Cerebellar cortex (tissue), 1 donor: ENCODE data around the gene MTHFD2.
A peak's percentile ranks its signal among the peaks of the same experiment; 100 is the strongest.
"Not testable (repeated sequence)": the region's sequence is repeated elsewhere in the genome, so short reads cannot be mapped to it uniquely, and the experiment has no call there.

Experiments
- DNase-seq: peaks from one replicate; pipeline ENCODE4 v3.0.0-alpha.2; 2015; ENCODE audit warnings: low spot score

MTHFD2 gene

GRCh38 chr2:74198461-74199274, at the start of gene MTHFD2:
MTHFD2 (plus strand) TSS chr2:74198615; CDS start chr2:74198642, 27 bp downstream.
- DNase-seq: peak; percentile 96

DNA sequence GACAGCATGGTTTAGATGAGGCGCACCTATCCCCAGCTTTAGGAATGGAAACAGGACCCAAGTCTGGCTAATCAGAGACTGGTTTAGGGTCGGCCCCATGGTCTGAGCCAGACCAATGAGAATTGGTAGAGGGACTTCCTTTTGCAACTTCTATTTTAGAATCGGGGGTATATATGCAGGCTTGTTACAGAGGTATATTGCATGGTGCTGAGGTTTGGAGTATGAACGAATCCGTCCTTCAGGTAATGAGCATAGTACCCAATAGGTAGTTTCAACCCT, 49.2 kb upstream of the MTHFD2 start:
- peak; percentile 32 for DNase-seq

DNA sequence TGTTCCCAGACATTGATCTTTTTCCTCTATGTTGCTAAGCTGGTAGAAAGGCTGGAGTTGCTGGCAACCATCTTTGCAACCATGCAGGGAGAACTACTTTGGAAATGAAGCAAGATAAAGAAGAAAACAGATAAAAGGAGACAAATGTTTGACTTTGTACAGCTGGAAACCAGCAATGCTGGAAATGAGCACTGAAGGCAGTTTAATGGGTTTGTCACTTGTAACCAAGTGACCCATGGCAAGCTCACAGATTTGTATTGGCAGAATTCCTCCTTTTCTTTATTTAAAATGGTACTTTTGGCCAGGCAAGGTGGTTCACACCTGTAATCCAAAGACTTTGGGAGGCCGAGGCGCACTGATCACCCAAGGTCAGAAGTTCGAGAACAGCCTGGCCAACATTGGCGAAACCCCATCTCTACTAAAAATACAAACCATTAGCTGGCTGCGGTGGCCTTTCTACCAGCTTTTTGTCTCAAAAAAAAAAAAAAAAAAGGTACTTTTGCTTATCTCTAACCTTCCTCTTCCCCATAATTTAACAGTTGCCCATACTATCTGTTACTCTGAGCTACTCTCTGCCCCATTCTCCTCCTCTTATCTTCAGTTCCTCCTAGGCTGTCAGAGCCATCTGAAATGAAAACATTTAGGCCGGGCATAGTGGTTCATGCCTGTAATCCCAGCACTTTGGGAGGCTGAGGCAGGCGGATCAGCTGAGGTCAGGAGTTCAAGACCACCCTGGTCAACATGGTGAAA, 48.7 kb upstream of the MTHFD2 start:
- DNase-seq: peak; percentile 14

DNA sequence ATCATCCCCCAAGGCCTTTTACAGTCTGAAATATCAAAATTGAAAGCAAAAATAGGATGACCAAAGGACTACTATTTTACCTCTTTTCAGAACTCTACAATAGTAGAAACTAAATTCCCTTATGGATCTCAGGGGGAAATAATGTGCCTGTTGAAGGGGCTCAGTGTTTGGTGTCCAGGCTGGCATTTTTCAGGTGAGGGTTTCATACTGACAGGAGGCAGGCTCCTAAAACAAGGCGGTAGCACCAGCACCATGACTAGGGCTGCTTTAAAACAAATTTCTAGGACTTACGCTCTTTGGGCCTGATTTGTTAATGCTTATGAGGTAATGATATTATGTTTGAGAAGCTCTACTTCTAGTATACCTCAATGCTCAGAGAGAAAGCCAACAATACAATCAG, 45.5 kb upstream of the MTHFD2 start:
- DNase-seq: no peak

DNA sequence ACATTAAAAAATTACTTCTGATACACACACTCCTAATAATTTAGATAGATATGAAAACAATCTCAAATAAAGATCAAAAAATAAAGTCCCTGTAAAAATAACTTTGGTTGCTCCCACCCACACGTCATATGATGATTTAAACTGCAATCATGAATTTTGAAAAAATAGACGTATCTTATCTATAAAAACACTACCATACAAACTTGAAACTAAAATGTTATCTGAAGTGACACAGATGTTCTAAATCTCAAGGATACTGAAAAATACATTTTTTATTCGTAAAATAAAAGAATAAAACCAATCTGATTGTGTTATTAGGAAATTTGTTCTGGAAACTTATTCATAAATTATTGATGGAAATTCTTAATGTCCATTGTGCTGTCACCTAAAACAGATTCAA, 42.6 kb upstream of the MTHFD2 start:
- no peak for DNase-seq

DNA sequence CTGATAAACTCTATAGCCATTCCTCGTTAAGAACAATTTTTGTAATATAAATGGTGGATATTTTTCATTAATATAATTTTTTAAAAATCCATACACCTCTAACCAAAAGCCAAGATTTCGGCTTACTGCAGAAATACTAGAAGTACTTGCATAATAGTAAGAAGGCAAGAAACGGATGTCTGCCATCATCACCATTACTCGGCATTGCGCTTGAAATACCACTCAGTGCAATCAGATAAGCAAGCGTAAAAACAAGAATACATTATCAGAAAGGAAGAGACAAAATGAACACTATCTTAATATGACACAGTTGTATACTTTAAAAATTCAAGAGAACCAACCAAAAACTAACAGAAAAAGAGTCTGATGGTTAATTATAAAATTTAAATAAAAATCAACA, 35.5 kb upstream of the MTHFD2 start:
- no peak for DNase-seq

DNA sequence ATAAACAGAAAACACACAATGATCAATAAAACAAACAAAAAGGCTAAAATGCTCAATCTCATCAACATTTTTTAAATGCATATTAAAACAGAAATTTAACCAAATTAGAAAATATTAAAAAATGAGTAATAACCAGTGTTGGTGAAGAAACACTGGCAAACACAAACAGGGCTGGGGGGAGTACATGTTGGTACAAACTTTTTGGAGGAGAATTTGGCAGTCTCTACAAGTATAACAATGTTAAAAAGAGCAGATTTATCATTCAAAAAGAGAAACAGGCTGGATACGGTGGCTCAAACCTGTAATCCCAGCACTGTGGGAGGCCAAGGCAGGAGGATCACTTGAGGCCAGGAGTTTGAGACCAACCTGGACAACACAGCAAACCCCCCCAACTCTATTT, 33.7 kb upstream of the MTHFD2 start:
- DNase-seq: no peak

GRCh38 chr2:74168739-74169138, 29.7 kb upstream of the MTHFD2 start:
- no peak for DNase-seq

DNA sequence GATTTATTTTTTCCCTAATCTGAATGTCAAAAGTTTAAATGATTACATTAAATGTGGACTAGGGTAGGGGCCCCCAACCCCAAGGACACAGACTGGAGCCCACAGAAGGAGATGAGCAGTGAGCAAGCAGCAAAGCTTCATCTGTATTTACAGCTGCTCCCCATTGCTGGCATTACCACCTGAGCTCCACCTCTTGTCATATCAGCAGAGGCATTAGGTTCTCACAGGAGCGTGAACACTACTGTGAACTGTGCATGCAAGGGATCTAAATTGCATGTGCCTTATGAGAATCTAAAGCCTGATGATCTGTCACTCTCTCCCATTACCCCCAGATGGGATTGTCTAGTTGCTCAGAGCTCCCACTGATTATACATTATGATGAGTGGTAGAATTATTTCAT, 23.5 kb upstream of the MTHFD2 start:
- no peak for DNase-seq

- DNase-seq: no peak
Measured at GRCh38 chr2:74177696-74178095, 20.7 kb upstream of the MTHFD2 start.

DNA sequence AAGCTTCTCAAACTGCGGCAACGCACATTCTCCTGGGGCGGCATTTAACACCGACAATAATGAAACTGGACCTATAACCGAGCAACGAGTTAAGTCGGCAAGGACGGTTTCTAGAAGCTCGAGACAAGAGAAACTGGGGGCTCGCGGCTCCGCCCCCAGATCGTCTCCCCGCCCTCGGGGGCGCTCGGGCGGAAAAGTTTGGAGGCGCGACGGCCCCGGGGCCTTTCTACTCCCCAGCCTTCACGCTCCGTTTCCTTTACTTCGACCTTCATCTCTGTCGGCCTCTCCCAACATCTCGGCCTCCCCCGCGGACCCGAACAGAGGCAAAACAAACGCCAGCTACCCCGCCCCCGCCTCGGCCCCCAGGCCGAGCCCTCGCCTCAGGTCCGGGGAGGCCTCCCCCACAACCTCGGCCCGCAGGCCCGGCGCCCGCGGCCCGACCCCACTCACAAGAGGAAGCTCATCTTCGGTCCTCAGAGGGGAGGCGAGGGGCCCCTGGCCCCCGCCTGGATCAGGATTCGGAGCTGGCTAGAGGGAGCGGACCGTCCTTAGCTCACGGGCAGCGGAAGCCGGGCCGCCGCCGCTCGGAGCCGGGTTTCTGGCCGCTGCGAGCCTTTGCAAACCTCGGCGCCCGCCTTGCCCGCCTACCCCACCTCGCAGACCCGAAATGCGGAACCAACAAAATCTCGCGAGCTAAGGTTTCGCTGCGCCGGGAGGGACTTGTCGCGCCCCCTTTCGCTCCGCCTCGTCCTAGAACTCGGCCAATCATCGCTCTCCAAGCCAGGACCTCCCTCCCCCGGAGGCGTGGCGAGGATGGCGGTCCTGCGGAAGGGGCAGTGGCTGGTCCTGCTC, 20.0 kb upstream of the MTHFD2 start, which contains the start of gene MOB1A:
TSS of gene MOB1A (minus strand) at position 669 of the 852 bp plus-strand sequence. CDS start at position 464, 205 bp downstream.
- peak; percentile 99 for DNase-seq

GRCh38 chr2:74179063-74179865, 19.2 kb upstream of the MTHFD2 start:
- DNase-seq: no peak

DNA sequence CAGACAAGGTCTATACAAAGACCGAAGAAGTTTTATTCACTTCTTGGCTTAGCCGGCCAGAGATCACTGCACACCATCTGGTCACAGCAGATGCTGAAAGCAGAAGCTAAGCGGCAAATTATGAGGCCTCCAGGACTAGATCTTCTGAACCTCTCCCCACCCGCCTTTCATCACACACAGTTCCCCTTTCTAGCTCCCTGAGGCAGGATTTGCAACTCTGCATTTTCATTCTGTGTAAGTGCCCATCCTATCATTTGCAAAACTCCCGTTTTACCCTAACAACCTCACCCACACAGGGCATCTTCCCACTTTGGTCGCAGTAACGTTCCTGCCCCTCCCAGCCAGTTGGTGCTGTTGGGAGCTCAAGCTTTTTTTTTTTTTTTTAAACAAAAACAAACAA, 16.7 kb upstream of the MTHFD2 start:
- peak; percentile 62 for DNase-seq

DNA sequence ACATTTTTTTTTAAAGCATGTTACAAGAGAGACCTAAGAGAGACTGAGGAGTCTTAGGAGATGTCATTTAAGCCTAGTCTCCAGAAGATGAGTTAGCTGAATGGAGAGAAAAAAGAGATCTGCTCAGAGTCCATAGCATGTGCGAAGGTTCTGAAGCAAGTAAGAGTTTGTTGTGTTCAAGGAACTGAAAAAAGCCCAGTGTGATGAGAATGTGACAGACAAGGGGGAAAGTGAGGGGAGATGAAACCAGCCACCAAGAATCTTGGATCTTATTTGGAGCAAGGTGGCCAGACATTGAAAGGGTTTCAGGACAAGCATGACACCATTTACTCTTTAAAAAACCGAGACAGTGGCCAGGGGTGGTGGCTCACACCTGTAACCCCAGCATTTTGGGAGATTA, 14.5 kb upstream of the MTHFD2 start:
- DNase-seq: no peak

- no peak for DNase-seq
Measured at GRCh38 chr2:74186038-74186437, 12.4 kb upstream of the MTHFD2 start.

DNA sequence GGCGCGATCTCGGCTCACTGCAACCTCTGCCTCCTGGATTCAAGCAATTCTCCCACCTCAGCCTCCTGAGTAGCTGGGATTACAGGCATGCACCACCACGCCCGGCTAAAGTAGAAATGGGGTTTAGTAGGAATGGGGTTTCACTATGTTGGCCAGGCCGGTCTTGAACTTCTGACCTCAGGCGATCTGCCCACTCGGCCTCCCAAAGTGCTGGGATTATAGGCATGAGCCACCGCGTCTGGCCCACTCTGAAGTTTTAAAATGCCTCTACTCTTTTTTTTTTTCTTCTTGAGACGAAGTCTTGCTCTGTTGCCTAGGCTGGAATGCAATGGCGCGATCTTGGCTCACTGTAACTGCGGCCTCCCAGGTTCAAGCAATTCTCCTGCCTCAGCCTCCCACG, 11.7 kb upstream of the MTHFD2 start:
- not testable (repeated sequence) for DNase-seq

DNA sequence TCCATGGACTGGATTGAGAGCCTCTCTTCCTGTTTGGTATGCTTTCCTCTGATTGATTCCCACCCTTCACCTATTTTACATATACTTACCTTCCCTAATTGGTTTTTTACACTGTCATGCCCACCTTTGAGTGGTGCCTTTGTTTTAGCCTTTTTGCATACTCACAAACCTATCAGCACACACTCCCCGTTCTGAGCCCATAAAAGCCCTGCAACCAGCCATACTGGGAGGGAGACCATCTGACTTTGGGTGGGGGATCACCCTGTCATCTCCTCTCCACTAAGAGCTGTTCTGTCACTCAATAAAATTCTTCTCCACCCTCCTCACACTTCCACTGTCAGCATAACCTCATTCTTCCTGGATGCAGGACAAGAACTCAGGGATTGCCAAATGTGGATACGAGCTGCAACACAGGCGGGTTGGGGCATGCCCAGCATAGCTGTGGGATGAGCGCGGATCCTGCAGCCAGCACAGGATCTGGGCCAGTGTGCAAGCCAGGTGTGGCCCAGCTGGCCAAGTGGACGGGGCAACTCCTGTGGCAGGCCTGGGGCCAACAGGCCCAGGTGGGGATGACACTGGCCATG, 10.3 kb upstream of the MTHFD2 start:
- no peak for DNase-seq

DNA sequence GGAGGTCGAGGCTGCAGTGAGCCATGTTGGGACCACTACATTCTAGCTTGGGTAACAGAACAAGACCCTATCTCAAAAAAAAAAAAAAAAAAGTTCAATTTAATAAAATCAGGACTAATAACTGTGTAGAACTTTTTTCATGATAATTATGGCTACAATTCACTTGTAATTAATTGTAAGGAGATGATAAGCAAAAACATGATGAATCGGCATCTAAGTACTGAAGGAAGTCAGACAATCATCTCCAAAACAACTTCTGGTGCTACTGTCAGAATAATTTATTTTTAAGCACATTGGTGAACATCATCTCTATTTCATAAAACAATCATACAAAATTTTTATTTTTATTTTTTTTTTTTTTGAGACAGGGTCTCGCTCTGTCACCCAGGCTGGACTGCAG, 9.7 kb upstream of the MTHFD2 start:
- no peak for DNase-seq

- no peak for DNase-seq
Measured at GRCh38 chr2:74191596-74192380, 6.6 kb upstream of the MTHFD2 start.

- DNase-seq: no peak
Measured at GRCh38 chr2:74194799-74195198, 3.6 kb upstream of the MTHFD2 start.

DNA sequence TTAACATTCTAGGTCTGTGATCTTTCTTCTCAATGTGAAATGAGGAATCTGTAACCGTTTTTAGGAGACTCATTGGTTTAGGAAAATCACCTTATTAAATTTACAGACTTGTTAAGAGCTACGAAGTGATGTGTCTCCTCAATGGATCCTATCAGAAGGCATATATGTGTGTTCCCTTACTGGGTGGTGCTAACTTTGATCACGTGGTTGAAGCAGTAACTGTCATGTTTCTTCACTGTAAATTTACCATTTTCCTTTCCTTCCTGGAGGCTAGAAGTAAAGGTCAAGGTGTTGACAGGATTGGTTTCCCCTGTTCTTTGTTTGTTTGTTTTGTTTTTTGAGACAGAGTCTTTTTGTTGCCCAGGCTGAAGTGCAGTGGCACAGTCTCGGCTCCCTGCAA, 1.4 kb upstream of the MTHFD2 start:
- no peak for DNase-seq
